Loucy (cell line): ENCODE measurements around the gene MCU.

Source experiments
- EZH2phosphoT487 ChIP-seq: fragments of 200-600 bp; IDR thresholded peaks from 2 replicates; pipeline ENCODE4 v1.6.1; 2018; ENCODE audit warnings: antibody characterized with exemption, mild to moderate bottlenecking, moderate library complexity, borderline replicate concordance
- TF ChIP-seq, protein P1 (sequence below): fragments of 200-600 bp; sonication (generic); conservative IDR thresholded peaks from 2 replicates; pipeline ENCODE4 v1.5.1; 2014; ENCODE audit warnings: mild to moderate bottlenecking, antibody characterized with exemption, low read length

GRCh38 chr10:72879245-72879644, 187.3 kb downstream of the MCU start:
- TF ChIP-seq, protein P1, sequence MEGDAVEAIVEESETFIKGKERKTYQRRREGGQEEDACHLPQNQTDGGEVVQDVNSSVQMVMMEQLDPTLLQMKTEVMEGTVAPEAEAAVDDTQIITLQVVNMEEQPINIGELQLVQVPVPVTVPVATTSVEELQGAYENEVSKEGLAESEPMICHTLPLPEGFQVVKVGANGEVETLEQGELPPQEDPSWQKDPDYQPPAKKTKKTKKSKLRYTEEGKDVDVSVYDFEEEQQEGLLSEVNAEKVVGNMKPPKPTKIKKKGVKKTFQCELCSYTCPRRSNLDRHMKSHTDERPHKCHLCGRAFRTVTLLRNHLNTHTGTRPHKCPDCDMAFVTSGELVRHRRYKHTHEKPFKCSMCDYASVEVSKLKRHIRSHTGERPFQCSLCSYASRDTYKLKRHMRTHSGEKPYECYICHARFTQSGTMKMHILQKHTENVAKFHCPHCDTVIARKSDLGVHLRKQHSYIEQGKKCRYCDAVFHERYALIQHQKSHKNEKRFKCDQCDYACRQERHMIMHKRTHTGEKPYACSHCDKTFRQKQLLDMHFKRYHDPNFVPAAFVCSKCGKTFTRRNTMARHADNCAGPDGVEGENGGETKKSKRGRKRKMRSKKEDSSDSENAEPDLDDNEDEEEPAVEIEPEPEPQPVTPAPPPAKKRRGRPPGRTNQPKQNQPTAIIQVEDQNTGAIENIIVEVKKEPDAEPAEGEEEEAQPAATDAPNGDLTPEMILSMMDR, result no peak
- TF ChIP-seq EZH2phosphoT487, result no peak
